Peyer's patch (tissue), 4 donors: Measurements from ENCODE around the gene GRIK4.
"Not testable (repeated sequence)": the region's sequence is repeated elsewhere in the genome, so short reads cannot be mapped to it uniquely, and the experiment has no call there.

Experiments used
- CTCF ChIP-seq, 6 experiments: fragments of 450-650 bp in 4 of 6; fragments of 200-600 bp in 2 of 6; sonication (generic) in 1 of 6; IDR thresholded peaks; one replicate each; pipeline ENCODE4 v1.5.1; 2017 to 2019; ENCODE audit warnings: antibody characterized with exemption in 6 of 6, mild to moderate bottlenecking in 3 of 6, moderate library complexity in 1 of 6
- POLR2A ChIP-seq, 2 donors: fragments of 450-650 bp; IDR thresholded peaks; one replicate each; pipeline ENCODE4 v1.5.1; 2017; ENCODE audit warnings: antibody characterized with exemption in 2 of 2, mild to moderate bottlenecking in 2 of 2, moderate library complexity in 2 of 2

GRCh38 chr11:120787224-120787623 lies 275.7 kb downstream of the GRIK4 start:
- not testable (repeated sequence) for TF ChIP-seq CTCF, POLR2A (IDR thresholded peaks at IDR 0.05)
